GM19468 (cell line): ENCODE data around the gene PAQR9.
"Not testable (repeated sequence)": the region's sequence is repeated elsewhere in the genome, so short reads cannot be mapped to it uniquely, and the experiment has no call there.

Source experiments
- ATAC-seq: cut with Tn5 transposase; IDR thresholded peaks from one replicate; pipeline ENCODE4 v1.9.1; 2021; ENCODE audit warnings: mild to moderate bottlenecking, moderate library complexity, moderate number of reproducible peaks; ENCODE audit not compliant: unreplicated experiment; ENCODE audit errors: extremely low read depth

The PAQR9 gene

GRCh38 chr3:142963516-142964448 lies at the start of gene PAQR9:
Gene PAQR9 (minus strand): TSS chr3:142963674. CDS start chr3:142963336, 338 bp downstream.
- peak; percentile 45 for ATAC-seq

- ATAC-seq, result no peak
Measured at GRCh38 chr3:143011705-143012104, 48.2 kb upstream of the PAQR9 start.

GRCh38 chr3:143010024-143010423 lies 46.5 kb upstream of the PAQR9 start:
- ATAC-seq, result no peak

- ATAC-seq, result no peak
Measured at GRCh38 chr3:143004823-143005222, 41.3 kb upstream of the PAQR9 start.

GRCh38 chr3:143002727-143003126 lies 39.3 kb upstream of the PAQR9 start:
- no peak for ATAC-seq

- ATAC-seq, result peak; percentile 7
Measured at GRCh38 chr3:143002083-143002712, 38.7 kb upstream of the PAQR9 start.

GRCh38 chr3:143001369-143002082 lies 38.1 kb upstream of the PAQR9 start, which contains the start of gene U2SURP:
Gene U2SURP (plus strand): TSS chr3:143001570. CDS start chr3:143001629, 59 bp downstream.
- peak; percentile 86 for ATAC-seq

- ATAC-seq, result peak; percentile 59
Measured at GRCh38 chr3:143001034-143001368, 37.5 kb upstream of the PAQR9 start.

GRCh38 chr3:143000528-143000927 lies 37.1 kb upstream of the PAQR9 start:
- no peak for ATAC-seq

GRCh38 chr3:142999881-143000280 lies 36.4 kb upstream of the PAQR9 start:
- no peak for ATAC-seq

- ATAC-seq, result no peak
Measured at GRCh38 chr3:142998439-142998838, 35.0 kb upstream of the PAQR9 start.

- no peak for ATAC-seq
Measured at GRCh38 chr3:142997330-142997729, 33.9 kb upstream of the PAQR9 start.

- no peak for ATAC-seq
Measured at GRCh38 chr3:142993958-142994442, 30.5 kb upstream of the PAQR9 start.

- ATAC-seq, result no peak
Measured at GRCh38 chr3:142992323-142992722, 28.8 kb upstream of the PAQR9 start.

- no peak for ATAC-seq
Measured at GRCh38 chr3:142990721-142991120, 27.2 kb upstream of the PAQR9 start.

- not testable (repeated sequence) for ATAC-seq
Measured at GRCh38 chr3:142988826-142989225, 25.4 kb upstream of the PAQR9 start.

GRCh38 chr3:142988221-142988620 lies 24.7 kb upstream of the PAQR9 start:
- not testable (repeated sequence) for ATAC-seq

- no peak for ATAC-seq
Measured at GRCh38 chr3:142987707-142988106, 24.2 kb upstream of the PAQR9 start.

- no peak for ATAC-seq
Measured at GRCh38 chr3:142987080-142987700, 23.7 kb upstream of the PAQR9 start.

GRCh38 chr3:142984255-142984654 lies 20.8 kb upstream of the PAQR9 start:
- no peak for ATAC-seq
